ENCODE data around the gene ARRDC3.

DNA sequence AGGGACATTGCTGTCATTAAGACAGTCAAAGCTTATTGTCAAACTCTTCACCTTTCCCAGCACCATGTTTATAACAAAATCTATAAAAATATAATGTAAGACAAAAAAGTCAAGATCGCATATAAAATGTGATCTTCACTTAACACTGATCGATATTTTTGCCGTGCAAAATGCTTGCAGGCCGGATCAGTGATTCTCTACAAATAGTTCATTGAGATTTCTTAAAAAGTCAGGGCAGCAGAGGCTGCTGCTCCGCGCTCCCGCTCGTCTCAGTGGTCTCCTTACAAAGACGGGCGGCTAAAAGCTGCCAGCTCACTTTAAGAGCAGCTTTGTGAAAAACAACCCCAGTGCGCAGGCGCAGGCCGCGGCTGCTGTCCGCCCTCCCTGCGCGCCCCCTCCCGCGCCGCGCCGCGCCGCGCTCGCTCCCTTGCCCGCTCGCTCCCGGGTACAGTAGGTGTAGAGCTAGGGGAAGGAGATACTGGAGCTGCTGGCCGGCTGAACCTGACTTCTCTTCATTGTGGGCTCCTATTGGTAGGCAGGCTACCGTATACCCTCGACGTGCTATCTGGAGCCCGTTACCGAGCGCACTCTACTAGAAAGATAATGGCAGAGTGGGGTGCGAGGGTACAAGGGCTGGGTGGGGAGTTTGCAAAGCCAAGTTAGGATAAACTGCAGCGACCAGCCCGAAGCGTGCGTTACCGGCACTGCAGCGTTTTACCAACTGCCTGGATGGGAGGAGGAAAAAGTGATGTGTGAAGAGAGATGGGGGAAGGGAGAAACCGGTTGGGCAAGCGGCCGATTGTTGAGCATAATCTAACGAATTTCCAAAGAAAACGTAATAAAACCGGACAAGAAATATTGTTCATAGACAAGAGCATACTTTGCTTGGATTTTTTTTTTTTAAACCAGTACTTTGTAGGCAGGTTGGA, at the start of gene ARRDC3:
- TF ChIP-seq, protein P1, sequence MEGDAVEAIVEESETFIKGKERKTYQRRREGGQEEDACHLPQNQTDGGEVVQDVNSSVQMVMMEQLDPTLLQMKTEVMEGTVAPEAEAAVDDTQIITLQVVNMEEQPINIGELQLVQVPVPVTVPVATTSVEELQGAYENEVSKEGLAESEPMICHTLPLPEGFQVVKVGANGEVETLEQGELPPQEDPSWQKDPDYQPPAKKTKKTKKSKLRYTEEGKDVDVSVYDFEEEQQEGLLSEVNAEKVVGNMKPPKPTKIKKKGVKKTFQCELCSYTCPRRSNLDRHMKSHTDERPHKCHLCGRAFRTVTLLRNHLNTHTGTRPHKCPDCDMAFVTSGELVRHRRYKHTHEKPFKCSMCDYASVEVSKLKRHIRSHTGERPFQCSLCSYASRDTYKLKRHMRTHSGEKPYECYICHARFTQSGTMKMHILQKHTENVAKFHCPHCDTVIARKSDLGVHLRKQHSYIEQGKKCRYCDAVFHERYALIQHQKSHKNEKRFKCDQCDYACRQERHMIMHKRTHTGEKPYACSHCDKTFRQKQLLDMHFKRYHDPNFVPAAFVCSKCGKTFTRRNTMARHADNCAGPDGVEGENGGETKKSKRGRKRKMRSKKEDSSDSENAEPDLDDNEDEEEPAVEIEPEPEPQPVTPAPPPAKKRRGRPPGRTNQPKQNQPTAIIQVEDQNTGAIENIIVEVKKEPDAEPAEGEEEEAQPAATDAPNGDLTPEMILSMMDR (tag by site-specific recombination; IDR thresholded peaks at IDR 0.05), result peak; percentile 38; the same call in 1 of the 2 replicates
- TF ChIP-seq ZIC2 (tag by site-specific recombination; IDR thresholded peaks at IDR 0.05) (no peak), ZNF133 (tag by site-specific recombination; IDR thresholded peaks at IDR 0.05) (no peak), SETDB1 (IDR thresholded peaks at IDR 0.05; ENCODE audit: insufficient read length, low read length) (no peak), ZNF274 (IDR thresholded peaks at IDR 0.05; ENCODE audit: low read length) (no peak), ZNF274 (tag by site-specific recombination; IDR thresholded peaks at IDR 0.05; ENCODE audit: borderline replicate concordance) (no peak), YY1 (tag by site-specific recombination; IDR thresholded peaks at IDR 0.05) (peak; percentile 31; the same call in 1 of the 2 replicates), ZNF292 (tag by site-specific recombination; IDR thresholded peaks at IDR 0.05; ENCODE audit: borderline replicate concordance, low read depth) (no peak), TCF7L2 (IDR thresholded peaks at IDR 0.05; ENCODE audit: borderline replicate concordance, low read depth, low read length) (no peak), ZNF777 (tag by site-specific recombination; IDR thresholded peaks at IDR 0.05; ENCODE audit: borderline replicate concordance) (peak; percentile 67; the same call in 1 of the 2 replicates), ZFHX2 (tag by site-specific recombination; conservative IDR thresholded peaks at IDR 0.05) (no peak)
- TF ChIP-seq, protein P2, sequence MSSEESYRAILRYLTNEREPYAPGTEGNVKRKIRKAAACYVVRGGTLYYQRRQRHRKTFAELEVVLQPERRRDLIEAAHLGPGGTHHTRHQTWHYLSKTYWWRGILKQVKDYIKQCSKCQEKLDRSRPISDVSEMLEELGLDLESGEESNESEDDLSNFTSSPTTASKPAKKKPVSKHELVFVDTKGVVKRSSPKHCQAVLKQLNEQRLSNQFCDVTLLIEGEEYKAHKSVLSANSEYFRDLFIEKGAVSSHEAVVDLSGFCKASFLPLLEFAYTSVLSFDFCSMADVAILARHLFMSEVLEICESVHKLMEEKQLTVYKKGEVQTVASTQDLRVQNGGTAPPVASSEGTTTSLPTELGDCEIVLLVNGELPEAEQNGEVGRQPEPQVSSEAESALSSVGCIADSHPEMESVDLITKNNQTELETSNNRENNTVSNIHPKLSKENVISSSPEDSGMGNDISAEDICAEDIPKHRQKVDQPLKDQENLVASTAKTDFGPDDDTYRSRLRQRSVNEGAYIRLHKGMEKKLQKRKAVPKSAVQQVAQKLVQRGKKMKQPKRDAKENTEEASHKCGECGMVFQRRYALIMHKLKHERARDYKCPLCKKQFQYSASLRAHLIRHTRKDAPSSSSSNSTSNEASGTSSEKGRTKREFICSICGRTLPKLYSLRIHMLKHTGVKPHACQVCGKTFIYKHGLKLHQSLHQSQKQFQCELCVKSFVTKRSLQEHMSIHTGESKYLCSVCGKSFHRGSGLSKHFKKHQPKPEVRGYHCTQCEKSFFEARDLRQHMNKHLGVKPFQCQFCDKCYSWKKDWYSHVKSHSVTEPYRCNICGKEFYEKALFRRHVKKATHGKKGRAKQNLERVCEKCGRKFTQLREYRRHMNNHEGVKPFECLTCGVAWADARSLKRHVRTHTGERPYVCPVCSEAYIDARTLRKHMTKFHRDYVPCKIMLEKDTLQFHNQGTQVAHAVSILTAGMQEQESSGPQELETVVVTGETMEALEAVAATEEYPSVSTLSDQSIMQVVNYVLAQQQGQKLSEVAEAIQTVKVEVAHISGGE (tag by site-specific recombination; conservative IDR thresholded peaks at IDR 0.05; ENCODE audit: low read depth), result peak; percentile 43; the same call in 1 of the 2 replicates
- TF ChIP-seq, protein P3, sequence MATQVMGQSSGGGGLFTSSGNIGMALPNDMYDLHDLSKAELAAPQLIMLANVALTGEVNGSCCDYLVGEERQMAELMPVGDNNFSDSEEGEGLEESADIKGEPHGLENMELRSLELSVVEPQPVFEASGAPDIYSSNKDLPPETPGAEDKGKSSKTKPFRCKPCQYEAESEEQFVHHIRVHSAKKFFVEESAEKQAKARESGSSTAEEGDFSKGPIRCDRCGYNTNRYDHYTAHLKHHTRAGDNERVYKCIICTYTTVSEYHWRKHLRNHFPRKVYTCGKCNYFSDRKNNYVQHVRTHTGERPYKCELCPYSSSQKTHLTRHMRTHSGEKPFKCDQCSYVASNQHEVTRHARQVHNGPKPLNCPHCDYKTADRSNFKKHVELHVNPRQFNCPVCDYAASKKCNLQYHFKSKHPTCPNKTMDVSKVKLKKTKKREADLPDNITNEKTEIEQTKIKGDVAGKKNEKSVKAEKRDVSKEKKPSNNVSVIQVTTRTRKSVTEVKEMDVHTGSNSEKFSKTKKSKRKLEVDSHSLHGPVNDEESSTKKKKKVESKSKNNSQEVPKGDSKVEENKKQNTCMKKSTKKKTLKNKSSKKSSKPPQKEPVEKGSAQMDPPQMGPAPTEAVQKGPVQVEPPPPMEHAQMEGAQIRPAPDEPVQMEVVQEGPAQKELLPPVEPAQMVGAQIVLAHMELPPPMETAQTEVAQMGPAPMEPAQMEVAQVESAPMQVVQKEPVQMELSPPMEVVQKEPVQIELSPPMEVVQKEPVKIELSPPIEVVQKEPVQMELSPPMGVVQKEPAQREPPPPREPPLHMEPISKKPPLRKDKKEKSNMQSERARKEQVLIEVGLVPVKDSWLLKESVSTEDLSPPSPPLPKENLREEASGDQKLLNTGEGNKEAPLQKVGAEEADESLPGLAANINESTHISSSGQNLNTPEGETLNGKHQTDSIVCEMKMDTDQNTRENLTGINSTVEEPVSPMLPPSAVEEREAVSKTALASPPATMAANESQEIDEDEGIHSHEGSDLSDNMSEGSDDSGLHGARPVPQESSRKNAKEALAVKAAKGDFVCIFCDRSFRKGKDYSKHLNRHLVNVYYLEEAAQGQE (tag by site-specific recombination; IDR thresholded peaks at IDR 0.05), result no peak
- TF ChIP-seq, protein P4, sequence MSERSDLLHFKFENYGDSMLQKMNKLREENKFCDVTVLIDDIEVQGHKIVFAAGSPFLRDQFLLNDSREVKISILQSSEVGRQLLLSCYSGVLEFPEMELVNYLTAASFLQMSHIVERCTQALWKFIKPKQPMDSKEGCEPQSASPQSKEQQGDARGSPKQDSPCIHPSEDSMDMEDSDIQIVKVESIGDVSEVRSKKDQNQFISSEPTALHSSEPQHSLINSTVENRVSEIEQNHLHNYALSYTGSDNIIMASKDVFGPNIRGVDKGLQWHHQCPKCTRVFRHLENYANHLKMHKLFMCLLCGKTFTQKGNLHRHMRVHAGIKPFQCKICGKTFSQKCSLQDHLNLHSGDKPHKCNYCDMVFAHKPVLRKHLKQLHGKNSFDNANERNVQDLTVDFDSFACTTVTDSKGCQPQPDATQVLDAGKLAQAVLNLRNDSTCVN (tag by site-specific recombination; optimal IDR thresholded peaks at IDR 0.05), result peak; percentile 85

Data from HEK293 (cell line).